HG02610 (cell line): ENCODE data around the gene CBX8.

Experiments used
- ATAC-seq: cut with Tn5 transposase; IDR thresholded peaks from one replicate; pipeline ENCODE4 v1.9.1; 2021; ENCODE audit warnings: mild to moderate bottlenecking, moderate library complexity; ENCODE audit not compliant: unreplicated experiment

The CBX8 gene

GRCh38 chr17:79808763-79809529 is 12.1 kb upstream of the CBX8 start:
- ATAC-seq = no peak

GRCh38 chr17:79806863-79807720 is 10.2 kb upstream of the CBX8 start:
- no peak for ATAC-seq

GRCh38 chr17:79806446-79806760 is 9.5 kb upstream of the CBX8 start:
- ATAC-seq = no peak

- no peak for ATAC-seq
Observed at GRCh38 chr17:79804856-79805696, 8.2 kb upstream of the CBX8 start.

- peak; percentile 62 for ATAC-seq
Observed at GRCh38 chr17:79803997-79804855, 7.3 kb upstream of the CBX8 start.

GRCh38 chr17:79803421-79803996 is 6.6 kb upstream of the CBX8 start:
- no peak for ATAC-seq

GRCh38 chr17:79802736-79803420 is 6.0 kb upstream of the CBX8 start:
- no peak for ATAC-seq

GRCh38 chr17:79802039-79802735 is 5.3 kb upstream of the CBX8 start:
- ATAC-seq = no peak

GRCh38 chr17:79801156-79802038 is 4.5 kb upstream of the CBX8 start:
- ATAC-seq = no peak

- ATAC-seq = no peak
Observed at GRCh38 chr17:79800325-79801155, 3.7 kb upstream of the CBX8 start.

GRCh38 chr17:79799538-79800324 is 2.9 kb upstream of the CBX8 start:
- no peak for ATAC-seq

GRCh38 chr17:79799174-79799537 is 2.3 kb upstream of the CBX8 start:
- no peak for ATAC-seq

- ATAC-seq = no peak
Observed at GRCh38 chr17:79798299-79799173, 1.7 kb upstream of the CBX8 start.

GRCh38 chr17:79797492-79798298 is 818 bp upstream of the CBX8 start:
- no peak for ATAC-seq

- ATAC-seq = no peak
Observed at GRCh38 chr17:79796444-79796762, 474 bp downstream of the CBX8 start.
